Lower leg skin (tissue), 4 donors: ENCODE measurements around the gene UNC79. TPM values are rescaled to one million over a fixed set of nuclear protein-coding genes. Genes with fewer than 3 reads are reported as not detected.

Source experiments
- DNase-seq, 2 donors: peaks; one replicate each; pipeline ENCODE4 v3.0.0-alpha.2; 2019; ENCODE audit warnings: low spot score in 2 of 2
- H3K4me3 ChIP-seq: fragments of 200-600 bp; sonication (generic); 2 replicates; pipeline ENCODE4 v1.5.1; 2017; ENCODE audit warnings: mild to moderate bottlenecking, low read depth; ENCODE audit not compliant: poor library complexity, severe bottlenecking
- POLR2A ChIP-seq, 2 donors: fragments of 450-650 bp; IDR thresholded peaks; one replicate each; pipeline ENCODE4 v1.6.1; 2016 to 2017; ENCODE audit warnings: antibody characterized with exemption in 2 of 2, mild to moderate bottlenecking in 1 of 2, moderate library complexity in 1 of 2
- WGBS, 2 donors: methylation state at CpG; one replicate each; pipeline ENCODE4 v1.1.5; 2018; 5-methylcytosine and 5-hydroxymethylcytosine counted together
- intact Hi-C: fragments of 100-400 bp; cut with DNase I; formaldehyde crosslinking; loops from one replicate; pipeline ENCODE4 v1.15.0; 2023; ENCODE audit warnings: low total_unique reads
- total RNA-seq, 4 donors: library from RNA; depleted of rRNA; stranded (reverse); fragments of >200 nt; gene quantifications; one replicate each; pipeline ENCODE4 v1.1.0, GENCODE V29; 2016
- TF ChIP-seq, protein P1 (sequence below), 3 donors: fragments of 450-650 bp; IDR thresholded peaks; one replicate each; pipeline ENCODE4 v1.5.1; 2016; ENCODE audit warnings: antibody characterized with exemption in 3 of 3, mild to moderate bottlenecking in 3 of 3, moderate library complexity in 2 of 3

UNC79 gene
- total RNA-seq, 4 donors from 2014 or later: 0.06 to 0.27 TPM; not detected in 2

DNA sequence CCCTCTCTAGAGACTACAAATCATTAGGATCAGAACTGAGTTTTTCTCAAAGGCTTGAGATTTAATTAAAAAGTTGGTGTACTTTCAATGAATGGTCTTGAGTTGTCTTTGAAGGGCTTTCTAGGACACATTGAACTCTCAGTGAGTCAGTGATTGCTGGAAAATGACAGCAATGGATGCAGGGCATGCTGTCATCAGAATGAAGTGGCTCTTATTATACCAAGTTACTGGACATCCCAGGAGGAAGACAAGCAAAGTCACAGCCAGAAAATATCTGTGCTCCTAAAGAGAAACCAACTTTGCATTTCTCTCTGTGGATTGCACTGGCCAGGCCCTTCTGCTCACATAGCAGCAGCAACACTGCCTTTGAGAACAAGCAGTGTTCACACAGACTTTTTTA is 244.9 kb downstream of the UNC79 start:
- TF ChIP-seq, protein P1, sequence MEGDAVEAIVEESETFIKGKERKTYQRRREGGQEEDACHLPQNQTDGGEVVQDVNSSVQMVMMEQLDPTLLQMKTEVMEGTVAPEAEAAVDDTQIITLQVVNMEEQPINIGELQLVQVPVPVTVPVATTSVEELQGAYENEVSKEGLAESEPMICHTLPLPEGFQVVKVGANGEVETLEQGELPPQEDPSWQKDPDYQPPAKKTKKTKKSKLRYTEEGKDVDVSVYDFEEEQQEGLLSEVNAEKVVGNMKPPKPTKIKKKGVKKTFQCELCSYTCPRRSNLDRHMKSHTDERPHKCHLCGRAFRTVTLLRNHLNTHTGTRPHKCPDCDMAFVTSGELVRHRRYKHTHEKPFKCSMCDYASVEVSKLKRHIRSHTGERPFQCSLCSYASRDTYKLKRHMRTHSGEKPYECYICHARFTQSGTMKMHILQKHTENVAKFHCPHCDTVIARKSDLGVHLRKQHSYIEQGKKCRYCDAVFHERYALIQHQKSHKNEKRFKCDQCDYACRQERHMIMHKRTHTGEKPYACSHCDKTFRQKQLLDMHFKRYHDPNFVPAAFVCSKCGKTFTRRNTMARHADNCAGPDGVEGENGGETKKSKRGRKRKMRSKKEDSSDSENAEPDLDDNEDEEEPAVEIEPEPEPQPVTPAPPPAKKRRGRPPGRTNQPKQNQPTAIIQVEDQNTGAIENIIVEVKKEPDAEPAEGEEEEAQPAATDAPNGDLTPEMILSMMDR (IDR thresholded peaks at IDR 0.05): no peak
- TF ChIP-seq POLR2A (IDR thresholded peaks at IDR 0.05): no peak
- intact Hi-C loops: no loop called here
- H3K4me3 ChIP-seq: no peak overlapping the region
- no peak for DNase-seq

DNA sequence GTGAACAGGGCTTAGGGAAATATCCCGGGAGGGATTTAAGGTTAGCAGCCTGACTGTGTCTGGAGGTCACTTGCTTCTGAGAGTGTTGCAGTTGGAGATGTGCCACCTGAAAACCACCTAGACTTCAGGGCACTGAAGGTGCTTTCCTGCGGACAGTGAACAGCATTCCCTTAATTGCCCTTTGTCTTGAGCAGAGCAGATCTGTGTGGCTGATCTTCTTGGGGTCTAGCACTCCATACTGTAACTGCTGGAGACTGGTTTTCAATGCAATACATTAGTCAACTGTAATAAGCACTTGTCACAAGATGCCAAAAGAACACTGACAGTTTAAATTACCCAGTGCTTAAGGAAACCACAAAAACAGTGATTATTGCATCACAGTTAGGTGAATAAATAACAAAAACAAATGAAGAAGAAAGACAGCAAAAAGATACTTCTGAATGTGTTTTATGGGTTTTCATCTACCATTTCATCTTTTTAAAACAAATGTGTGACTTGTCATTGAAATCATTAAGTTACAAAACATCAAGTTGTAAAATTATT is 245.7 kb downstream of the UNC79 start:
- WGBS, 2 donors: 89 to 97% methylated on average over 2 of the region's 2 CpGs
- intact Hi-C loops: no loop called here
- peak in 1 of 2 donors; percentile 36 for DNase-seq
- no peak overlapping the region for H3K4me3 ChIP-seq
- TF ChIP-seq, protein P1 (IDR thresholded peaks at IDR 0.05): no peak
- TF ChIP-seq POLR2A (IDR thresholded peaks at IDR 0.05): no peak

DNA sequence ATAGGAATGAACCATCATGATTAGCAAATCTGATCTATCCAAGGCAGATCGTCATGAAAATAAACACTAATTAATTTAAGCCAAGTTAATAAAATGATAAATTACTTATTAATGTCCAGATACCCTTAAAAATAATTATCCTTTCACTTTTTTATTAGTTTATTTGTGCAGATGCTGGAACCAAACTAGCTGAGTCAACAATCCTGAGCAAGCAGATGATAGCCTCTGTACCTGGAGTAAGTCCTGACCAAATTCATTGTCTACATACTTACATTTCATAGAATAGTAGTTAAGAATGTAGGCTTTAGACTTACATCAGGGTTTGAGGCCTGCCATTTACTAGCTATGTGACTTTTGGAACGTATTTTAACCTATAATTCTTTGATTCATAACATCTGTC is 251.7 kb downstream of the UNC79 start:
- intact Hi-C loops: no loop called here
- TF ChIP-seq, protein P1 (IDR thresholded peaks at IDR 0.05): no peak
- TF ChIP-seq POLR2A (IDR thresholded peaks at IDR 0.05): no peak
- DNase-seq: no peak
- 74 to 81% methylated on average over 2 of the region's 2 CpGs for WGBS, 2 donors
- H3K4me3 ChIP-seq: no peak overlapping the region

DNA sequence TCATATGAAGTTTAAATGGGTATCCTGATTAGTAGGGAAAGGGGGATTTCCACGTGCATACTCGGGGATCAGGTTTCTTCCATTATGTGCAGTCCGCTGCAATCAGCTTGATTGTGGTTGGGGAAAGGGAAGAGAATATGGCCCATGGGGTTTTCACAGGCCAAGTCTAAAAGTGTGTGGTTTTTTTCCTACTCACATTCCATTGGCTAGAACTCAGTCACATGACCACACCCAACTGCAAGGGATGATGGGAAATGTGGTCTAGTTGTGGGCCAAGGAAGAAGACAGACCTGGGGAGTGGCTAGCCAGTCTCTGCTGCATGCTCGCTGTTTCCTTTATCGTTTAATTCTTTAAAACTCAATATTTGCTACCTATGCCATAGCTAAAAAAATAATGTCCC is 252.5 kb downstream of the UNC79 start:
- TF ChIP-seq POLR2A (IDR thresholded peaks at IDR 0.05): no peak
- TF ChIP-seq, protein P1 (IDR thresholded peaks at IDR 0.05): no peak
- WGBS, 2 donors: 49 to 66% methylated on average over 5 of the region's 5 CpGs
- DNase-seq: no peak
- intact Hi-C loops: no loop called here
- no peak overlapping the region for H3K4me3 ChIP-seq

DNA sequence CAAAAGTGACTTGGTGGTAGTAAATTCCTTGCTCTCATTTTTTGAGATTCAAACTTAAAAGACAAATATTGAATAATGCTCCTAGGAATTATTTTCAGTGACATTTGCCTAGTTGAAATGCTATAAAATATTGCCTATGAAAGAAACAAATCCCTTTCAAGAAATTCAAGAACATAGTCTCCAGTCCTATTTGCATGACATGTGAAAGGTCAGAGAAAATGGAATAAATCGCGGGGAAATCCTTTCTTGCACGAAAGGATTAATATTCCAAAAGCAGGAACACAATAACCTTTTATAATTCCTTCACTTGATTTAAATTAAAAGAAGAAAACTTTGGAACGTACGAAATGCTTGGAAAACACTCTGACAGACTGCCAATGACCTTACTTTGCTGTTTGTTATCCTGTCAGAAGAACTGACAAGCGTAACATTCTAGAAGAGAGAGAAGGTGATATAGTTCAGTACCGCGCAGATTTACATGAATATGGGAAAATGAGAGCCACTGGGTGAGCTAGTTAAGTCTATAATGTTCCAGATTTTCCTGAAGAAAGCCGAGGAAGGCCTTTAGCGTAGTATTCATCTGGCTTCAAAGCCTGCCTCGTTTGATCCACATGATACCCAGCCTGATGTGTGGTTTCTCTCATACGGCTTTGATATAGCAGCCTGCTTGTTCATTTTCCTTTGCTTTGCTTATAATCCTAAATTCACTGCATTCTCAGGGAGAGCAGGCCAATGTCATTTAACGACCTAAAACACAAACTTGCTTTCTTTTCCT is 254.6 kb downstream of the UNC79 start:
- intact Hi-C loops: no loop called here
- TF ChIP-seq, protein P1 (IDR thresholded peaks at IDR 0.05): no peak
- no peak for TF ChIP-seq POLR2A (IDR thresholded peaks at IDR 0.05)
- no peak overlapping the region for H3K4me3 ChIP-seq
- 78 to 87% methylated on average over 13 of the region's 13 CpGs for WGBS, 2 donors
- DNase-seq: no peak
